Measurements from ENCODE around the gene ZNF3.

ZNF3 gene

GRCh38 chr7:100093925-100094486, 12.5 kb upstream of the ZNF3 start:
- Histone ChIP-seq H3K27ac (ENCODE audit: low read length, poor library complexity, severe bottlenecking) (no peak overlapping the region), H3K9me3 (ENCODE audit: control insufficient read depth, low read length) (no peaks in the 10 kb centered on the region), H3K18ac (ENCODE audit: low read depth in 1 of 2, low read length in 2 of 2) (no peak overlapping the region), H2AFZ (ENCODE audit: low read depth, low read length) (no peak overlapping the region), H2AK5ac (ENCODE audit: low read length, severe bottlenecking) (no peak overlapping the region), H3K4ac (ENCODE audit: low read depth in 1 of 2, low read length in 2 of 2) (no peak overlapping the region), H2BK5ac (ENCODE audit: low read depth, low read length, poor library complexity, severe bottlenecking) (no peak overlapping the region), H3K4me3 (ENCODE audit: insufficient read depth in 1 of 2, low read depth in 1 of 2, low read length in 2 of 2) (no peak overlapping the region), H3K36me3 (ENCODE audit: control insufficient read depth in 1 of 2, insufficient read depth in 2 of 2, low read depth in 1 of 2, low read length in 2 of 2) (peaks cover 77 to 86% of the 10 kb centered on the region in 2 experiments), H3K4me1 (ENCODE audit: control insufficient read depth, insufficient read depth, low read depth, low read length) (peaks cover 6% of the 10 kb centered on the region), H2BK15ac (ENCODE audit: low read depth, poor library complexity, severe bottlenecking) (no peak overlapping the region), H4K91ac (ENCODE audit: low read length) (no peak overlapping the region), H2BK120ac (ENCODE audit: low read depth, low read length) (no peak overlapping the region), H3K14ac (ENCODE audit: low read length in 2 of 2) (no peak overlapping the region), H3K27me3 (ENCODE audit: control insufficient read depth in 1 of 2, insufficient read depth in 1 of 2, low read length in 2 of 2) (no peaks in the 10 kb centered on the region), H3K79me1 (replicated peaks; ENCODE audit: low read length, poor library complexity, severe bottlenecking) (peaks cover 41% of the 10 kb centered on the region), H2BK12ac (ENCODE audit: low read length in 2 of 2) (no peak overlapping the region), H3K23ac (ENCODE audit: low read length in 2 of 2) (no peak overlapping the region), H3K4me2 (ENCODE audit: low read length, poor library complexity, severe bottlenecking) (no peak overlapping the region), H3K9ac (ENCODE audit: low read length) (peak overlapping the region; percentile 2), H4K8ac (ENCODE audit: low read length) (no peak overlapping the region)
- DNase-seq = no peak
- 88% methylated on average over 16 of the region's 16 CpGs for WGBS

- peak overlapping the region in 1 of 2 experiments; percentile 18 for H3K23ac ChIP-seq (ENCODE audit: low read length in 2 of 2)
- H3K4ac ChIP-seq (ENCODE audit: low read depth in 1 of 2, low read length in 2 of 2) = no peak overlapping the region
- H3K36me3 ChIP-seq (ENCODE audit: control insufficient read depth in 1 of 2, insufficient read depth in 2 of 2, low read depth in 1 of 2, low read length in 2 of 2) = peaks cover 72 to 81% of the 10 kb centered on the region in 2 experiments
- no peak overlapping the region for H2BK15ac ChIP-seq (ENCODE audit: low read depth, poor library complexity, severe bottlenecking)
- H4K91ac ChIP-seq (ENCODE audit: low read length) = no peak overlapping the region
- H3K4me1 ChIP-seq (ENCODE audit: control insufficient read depth, insufficient read depth, low read depth, low read length) = peaks cover 4% of the 10 kb centered on the region
- 73% methylated on average over 13 of the region's 13 CpGs for WGBS
- H3K79me1 ChIP-seq (replicated peaks; ENCODE audit: low read length, poor library complexity, severe bottlenecking) = peaks cover 37% of the 10 kb centered on the region
- H2AK5ac ChIP-seq (ENCODE audit: low read length, severe bottlenecking) = no peak overlapping the region
- no peak overlapping the region for H4K8ac ChIP-seq (ENCODE audit: low read length)
- H3K14ac ChIP-seq (ENCODE audit: low read length in 2 of 2) = no peak overlapping the region
- no peak overlapping the region for H3K18ac ChIP-seq (ENCODE audit: low read depth in 1 of 2, low read length in 2 of 2)
- no peaks in the 10 kb centered on the region for H3K27me3 ChIP-seq (ENCODE audit: control insufficient read depth in 1 of 2, insufficient read depth in 1 of 2, low read length in 2 of 2)
- no peaks in the 10 kb centered on the region for H3K9me3 ChIP-seq (ENCODE audit: control insufficient read depth, low read length)
- no peak overlapping the region for H2AFZ ChIP-seq (ENCODE audit: low read depth, low read length)
- no peak overlapping the region for H2BK120ac ChIP-seq (ENCODE audit: low read depth, low read length)
- DNase-seq = no peak
- H3K27ac ChIP-seq (ENCODE audit: low read length, poor library complexity, severe bottlenecking) = no peak overlapping the region
- H3K4me2 ChIP-seq (ENCODE audit: low read length, poor library complexity, severe bottlenecking) = no peak overlapping the region
- no peak overlapping the region for H2BK12ac ChIP-seq (ENCODE audit: low read length in 2 of 2)
- peak overlapping the region; percentile 2 for H3K9ac ChIP-seq (ENCODE audit: low read length)
- H2BK5ac ChIP-seq (ENCODE audit: low read depth, low read length, poor library complexity, severe bottlenecking) = no peak overlapping the region
- H3K4me3 ChIP-seq (ENCODE audit: insufficient read depth in 1 of 2, low read depth in 1 of 2, low read length in 2 of 2) = no peak overlapping the region
These were observed 12.0 kb upstream of the ZNF3 start for GRCh38 chr7:100093498-100093897.

GRCh38 chr7:100093054-100093453, 11.5 kb upstream of the ZNF3 start:
- Histone ChIP-seq H2BK15ac (ENCODE audit: low read depth, poor library complexity, severe bottlenecking) (no peak overlapping the region), H3K9me3 (ENCODE audit: control insufficient read depth, low read length) (no peaks in the 10 kb centered on the region), H3K14ac (ENCODE audit: low read length in 2 of 2) (no peak overlapping the region), H3K79me1 (replicated peaks; ENCODE audit: low read length, poor library complexity, severe bottlenecking) (peaks cover 33% of the 10 kb centered on the region), H3K27ac (ENCODE audit: low read length, poor library complexity, severe bottlenecking) (no peak overlapping the region), H3K23ac (ENCODE audit: low read length in 2 of 2) (no peak overlapping the region), H2BK5ac (ENCODE audit: low read depth, low read length, poor library complexity, severe bottlenecking) (no peak overlapping the region), H3K4ac (ENCODE audit: low read depth in 1 of 2, low read length in 2 of 2) (no peak overlapping the region), H4K91ac (ENCODE audit: low read length) (no peak overlapping the region), H3K4me2 (ENCODE audit: low read length, poor library complexity, severe bottlenecking) (no peak overlapping the region), H3K18ac (ENCODE audit: low read depth in 1 of 2, low read length in 2 of 2) (no peak overlapping the region), H2AK5ac (ENCODE audit: low read length, severe bottlenecking) (no peak overlapping the region), H3K4me3 (ENCODE audit: insufficient read depth in 1 of 2, low read depth in 1 of 2, low read length in 2 of 2) (no peak overlapping the region), H3K36me3 (ENCODE audit: control insufficient read depth in 1 of 2, insufficient read depth in 2 of 2, low read depth in 1 of 2, low read length in 2 of 2) (peaks cover 68 to 76% of the 10 kb centered on the region in 2 experiments), H2BK12ac (ENCODE audit: low read length in 2 of 2) (no peak overlapping the region), H3K9ac (ENCODE audit: low read length) (no peak overlapping the region), H4K8ac (ENCODE audit: low read length) (no peak overlapping the region), H3K4me1 (ENCODE audit: control insufficient read depth, insufficient read depth, low read depth, low read length) (peaks cover 8% of the 10 kb centered on the region), H3K27me3 (ENCODE audit: control insufficient read depth in 1 of 2, insufficient read depth in 1 of 2, low read length in 2 of 2) (no peaks in the 10 kb centered on the region), H2BK120ac (ENCODE audit: low read depth, low read length) (no peak overlapping the region), H2AFZ (ENCODE audit: low read depth, low read length) (no peak overlapping the region)
- WGBS = 74% methylated on average over 8 of the region's 8 CpGs
- no peak for DNase-seq

- H3K18ac ChIP-seq (ENCODE audit: low read depth in 1 of 2, low read length in 2 of 2) = no peak overlapping the region
- no peak overlapping the region for H3K4me2 ChIP-seq (ENCODE audit: low read length, poor library complexity, severe bottlenecking)
- H3K27me3 ChIP-seq (ENCODE audit: control insufficient read depth in 1 of 2, insufficient read depth in 1 of 2, low read length in 2 of 2) = no peaks in the 10 kb centered on the region
- peak; percentile 54 for DNase-seq
- no peaks in the 10 kb centered on the region for H3K9me3 ChIP-seq (ENCODE audit: control insufficient read depth, low read length)
- H3K27ac ChIP-seq (ENCODE audit: low read length, poor library complexity, severe bottlenecking) = no peak overlapping the region
- no peak overlapping the region for H2BK5ac ChIP-seq (ENCODE audit: low read depth, low read length, poor library complexity, severe bottlenecking)
- H4K91ac ChIP-seq (ENCODE audit: low read length) = no peak overlapping the region
- peak overlapping the region; percentile 68 for H2BK15ac ChIP-seq (ENCODE audit: low read depth, poor library complexity, severe bottlenecking)
- H3K4ac ChIP-seq (ENCODE audit: low read depth in 1 of 2, low read length in 2 of 2) = peak overlapping the region in 1 of 2 experiments; percentile 32
- no peak overlapping the region for H3K9ac ChIP-seq (ENCODE audit: low read length)
- H2AK5ac ChIP-seq (ENCODE audit: low read length, severe bottlenecking) = no peak overlapping the region
- H3K79me1 ChIP-seq (replicated peaks; ENCODE audit: low read length, poor library complexity, severe bottlenecking) = peaks cover 25% of the 10 kb centered on the region
- peak overlapping the region in 1 of 2 experiments; percentile 68 for H3K23ac ChIP-seq (ENCODE audit: low read length in 2 of 2)
- H3K14ac ChIP-seq (ENCODE audit: low read length in 2 of 2) = no peak overlapping the region
- no peak overlapping the region for H2BK12ac ChIP-seq (ENCODE audit: low read length in 2 of 2)
- H2AFZ ChIP-seq (ENCODE audit: low read depth, low read length) = no peak overlapping the region
- H2BK120ac ChIP-seq (ENCODE audit: low read depth, low read length) = no peak overlapping the region
- 64% methylated on average over 19 of the region's 19 CpGs for WGBS
- H4K8ac ChIP-seq (ENCODE audit: low read length) = no peak overlapping the region
- H3K4me1 ChIP-seq (ENCODE audit: control insufficient read depth, insufficient read depth, low read depth, low read length) = peaks cover 8% of the 10 kb centered on the region
- H3K4me3 ChIP-seq (ENCODE audit: insufficient read depth in 1 of 2, low read depth in 1 of 2, low read length in 2 of 2) = no peak overlapping the region
- H3K36me3 ChIP-seq (ENCODE audit: control insufficient read depth in 1 of 2, insufficient read depth in 2 of 2, low read depth in 1 of 2, low read length in 2 of 2) = peaks cover 54 to 64% of the 10 kb centered on the region in 2 experiments
These were observed 10.1 kb upstream of the ZNF3 start for GRCh38 chr7:100091411-100092181.
